ENCODE results near the gene AP3B1. TPM values are rescaled to one million over a fixed set of nuclear protein-coding genes. Genes with fewer than 3 reads are reported as not detected.

The AP3B1 gene
- total and polyA plus RNA-seq, 2 experiments from 2014 or later: 32.1 to 46.3 TPM

DNA sequence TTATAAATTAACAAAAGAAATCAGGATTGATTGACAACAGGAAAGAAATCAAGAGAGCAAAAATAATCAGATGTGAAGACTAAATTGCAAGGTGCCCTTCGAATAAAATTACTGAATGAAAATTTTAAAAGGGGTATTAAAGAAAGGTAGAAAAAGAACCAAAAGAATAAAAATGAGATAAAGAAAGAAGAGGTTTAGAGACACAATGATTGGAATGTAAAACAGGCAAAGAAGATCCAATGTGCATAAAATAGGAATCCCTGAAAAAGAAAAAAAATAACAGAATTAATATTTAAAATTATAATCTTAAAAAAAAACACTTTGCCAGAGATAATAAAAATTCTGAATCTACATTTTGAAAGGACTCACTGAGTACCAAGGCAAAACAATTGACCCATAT lies 73.0 kb downstream of the AP3B1 start:
- ATAC-seq: no peak
- Mint-ChIP-seq H3K4me3 (no peak overlapping the region), H3K9me3 (peaks cover 2% of the 10 kb centered on the region; the same call in 2 of the 3 replicates), H3K27me3 (ENCODE audit: insufficient read depth, low read depth, poor library complexity) (no peaks in the 10 kb centered on the region), H3K36me3 (ENCODE audit: low read depth) (peaks cover 23% of the 10 kb centered on the region), H3K27ac (no peak overlapping the region), H3K4me1 (peaks cover 6% of the 10 kb centered on the region; the same call in 2 of the 3 replicates)
- TF ChIP-seq, protein P1, sequence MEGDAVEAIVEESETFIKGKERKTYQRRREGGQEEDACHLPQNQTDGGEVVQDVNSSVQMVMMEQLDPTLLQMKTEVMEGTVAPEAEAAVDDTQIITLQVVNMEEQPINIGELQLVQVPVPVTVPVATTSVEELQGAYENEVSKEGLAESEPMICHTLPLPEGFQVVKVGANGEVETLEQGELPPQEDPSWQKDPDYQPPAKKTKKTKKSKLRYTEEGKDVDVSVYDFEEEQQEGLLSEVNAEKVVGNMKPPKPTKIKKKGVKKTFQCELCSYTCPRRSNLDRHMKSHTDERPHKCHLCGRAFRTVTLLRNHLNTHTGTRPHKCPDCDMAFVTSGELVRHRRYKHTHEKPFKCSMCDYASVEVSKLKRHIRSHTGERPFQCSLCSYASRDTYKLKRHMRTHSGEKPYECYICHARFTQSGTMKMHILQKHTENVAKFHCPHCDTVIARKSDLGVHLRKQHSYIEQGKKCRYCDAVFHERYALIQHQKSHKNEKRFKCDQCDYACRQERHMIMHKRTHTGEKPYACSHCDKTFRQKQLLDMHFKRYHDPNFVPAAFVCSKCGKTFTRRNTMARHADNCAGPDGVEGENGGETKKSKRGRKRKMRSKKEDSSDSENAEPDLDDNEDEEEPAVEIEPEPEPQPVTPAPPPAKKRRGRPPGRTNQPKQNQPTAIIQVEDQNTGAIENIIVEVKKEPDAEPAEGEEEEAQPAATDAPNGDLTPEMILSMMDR (conservative IDR thresholded peaks at IDR 0.05; ENCODE audit: low read depth in 2 of 2): no peak
- no peaks in the 10 kb centered on the region for H3K79me2 ChIP-seq (replicated peaks; ENCODE audit: insufficient read depth)
- no peaks in the 10 kb centered on the region for H3F3A ChIP-seq (replicated peaks; ENCODE audit: low read depth)
- no peak overlapping the region for H3K4me2 ChIP-seq
- H4K20me1 ChIP-seq (replicated peaks; ENCODE audit: insufficient read depth): 0 out of 2 replicates have a peak, but pooled peaks cover 3% of the 10 kb centered on the region
- H2AFZ ChIP-seq: no peak overlapping the region
- H3K36me3 ChIP-seq (ENCODE audit: insufficient read depth): peaks cover 4% of the 10 kb centered on the region; the same call in 1 of the 2 replicates
- H3K4me3 ChIP-seq: no peak overlapping the region
- H3K4me1 ChIP-seq (ENCODE audit: insufficient read depth): no peaks in the 10 kb centered on the region
- no peaks in the 10 kb centered on the region for H3K9me2 ChIP-seq (ENCODE audit: insufficient read depth)
- no peaks in the 10 kb centered on the region for H3K27me3 ChIP-seq (ENCODE audit: insufficient read depth)
- DNase-seq (ENCODE audit: low spot score): no peak
- no peak overlapping the region for H3K27ac ChIP-seq (ENCODE audit: low read depth)

DNA sequence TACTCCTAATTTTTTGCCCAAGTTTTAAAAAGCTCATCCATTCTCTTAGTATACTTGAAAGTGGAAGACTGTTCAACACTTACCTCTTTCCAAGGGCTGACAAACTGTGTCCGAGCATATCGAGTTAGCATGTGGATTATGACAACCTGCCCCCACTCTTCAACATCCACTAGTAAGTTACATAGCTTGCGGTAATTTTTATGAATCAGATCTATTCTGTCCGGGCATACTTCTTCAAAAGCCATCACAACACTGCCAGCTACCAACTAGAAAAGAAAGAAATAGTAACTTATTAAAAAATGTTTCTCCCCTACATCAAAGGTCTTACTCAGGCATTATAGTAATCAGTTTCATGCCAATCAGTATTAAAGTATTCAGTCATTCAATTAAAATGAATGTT lies 78.5 kb downstream of the AP3B1 start:
- Mint-ChIP-seq H3K9me3 (no peaks in the 10 kb centered on the region; the same call in 2 of the 3 replicates), H3K4me3 (no peak overlapping the region), H3K27ac (no peak overlapping the region), H3K27me3 (ENCODE audit: insufficient read depth, low read depth, poor library complexity) (no peaks in the 10 kb centered on the region), H3K36me3 (ENCODE audit: low read depth) (peaks cover 7% of the 10 kb centered on the region; the same call in 2 of the 3 replicates), H3K4me1 (peaks cover 6% of the 10 kb centered on the region)
- Histone ChIP-seq H3K27ac (ENCODE audit: low read depth) (no peak overlapping the region), H3K4me1 (ENCODE audit: insufficient read depth) (peaks cover 7% of the 10 kb centered on the region), H3K9me2 (ENCODE audit: insufficient read depth) (no peaks in the 10 kb centered on the region), H3K36me3 (ENCODE audit: insufficient read depth) (no peaks in the 10 kb centered on the region), H3K4me3 (no peak overlapping the region), H2AFZ (no peak overlapping the region), H3K4me2 (no peak overlapping the region), H3K27me3 (ENCODE audit: insufficient read depth) (no peaks in the 10 kb centered on the region), H3F3A (replicated peaks; ENCODE audit: low read depth) (no peaks in the 10 kb centered on the region), H3K79me2 (replicated peaks; ENCODE audit: insufficient read depth) (no peaks in the 10 kb centered on the region), H4K20me1 (replicated peaks; ENCODE audit: insufficient read depth) (no peaks in the 10 kb centered on the region)
- DNase-seq (ENCODE audit: low spot score) (no peak), ATAC-seq (no peak)
- TF ChIP-seq ZNF114 (CRISPR knock-in tag; IDR thresholded peaks at IDR 0.05): no peak
- no peak for TF ChIP-seq CREB1 (CRISPR knock-in tag; IDR thresholded peaks at IDR 0.05; ENCODE audit: low read depth)
- no peak for TF ChIP-seq ZNF331 (CRISPR knock-in tag; IDR thresholded peaks at IDR 0.05; ENCODE audit: low read depth)
- TF ChIP-seq, protein P2, sequence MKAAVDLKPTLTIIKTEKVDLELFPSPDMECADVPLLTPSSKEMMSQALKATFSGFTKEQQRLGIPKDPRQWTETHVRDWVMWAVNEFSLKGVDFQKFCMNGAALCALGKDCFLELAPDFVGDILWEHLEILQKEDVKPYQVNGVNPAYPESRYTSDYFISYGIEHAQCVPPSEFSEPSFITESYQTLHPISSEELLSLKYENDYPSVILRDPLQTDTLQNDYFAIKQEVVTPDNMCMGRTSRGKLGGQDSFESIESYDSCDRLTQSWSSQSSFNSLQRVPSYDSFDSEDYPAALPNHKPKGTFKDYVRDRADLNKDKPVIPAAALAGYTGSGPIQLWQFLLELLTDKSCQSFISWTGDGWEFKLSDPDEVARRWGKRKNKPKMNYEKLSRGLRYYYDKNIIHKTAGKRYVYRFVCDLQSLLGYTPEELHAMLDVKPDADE (IDR thresholded peaks at IDR 0.05): no peak
- no peak for TF ChIP-seq STAT1 (IDR thresholded peaks at IDR 0.05; ENCODE audit: unreplicated experiment)

DNA sequence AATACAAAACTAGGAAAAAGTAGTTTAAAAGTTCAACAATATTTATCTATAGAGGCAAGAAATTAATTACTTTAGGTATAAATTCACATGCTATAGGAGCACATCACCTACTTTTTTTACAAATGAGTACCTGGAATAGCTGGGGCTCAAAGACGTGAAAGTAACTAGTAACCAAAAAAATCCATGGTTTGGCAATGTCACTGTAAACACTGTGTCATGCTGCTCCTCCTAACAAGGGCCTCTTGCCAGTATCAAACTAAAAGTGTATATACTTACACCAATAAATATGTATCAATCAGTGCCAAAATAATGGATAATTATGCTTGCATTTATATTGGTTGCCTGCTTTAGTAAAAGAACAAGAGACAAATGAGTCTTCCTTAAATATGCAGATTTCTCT lies 78.9 kb downstream of the AP3B1 start:
- Histone ChIP-seq H3K27ac (ENCODE audit: low read depth) (no peak overlapping the region), H3K4me1 (ENCODE audit: insufficient read depth) (peaks cover 11% of the 10 kb centered on the region), H3K36me3 (ENCODE audit: insufficient read depth) (no peaks in the 10 kb centered on the region), H3K79me2 (replicated peaks; ENCODE audit: insufficient read depth) (no peaks in the 10 kb centered on the region), H3K4me2 (no peak overlapping the region), H4K20me1 (replicated peaks; ENCODE audit: insufficient read depth) (no peaks in the 10 kb centered on the region), H3K4me3 (no peak overlapping the region), H3K27me3 (ENCODE audit: insufficient read depth) (no peaks in the 10 kb centered on the region), H3F3A (replicated peaks; ENCODE audit: low read depth) (no peaks in the 10 kb centered on the region), H3K9me2 (ENCODE audit: insufficient read depth) (no peaks in the 10 kb centered on the region), H2AFZ (no peak overlapping the region)
- Mint-ChIP-seq H3K9me3 (no peaks in the 10 kb centered on the region; the same call in 2 of the 3 replicates), H3K27ac (no peak overlapping the region), H3K4me1 (peaks cover 7% of the 10 kb centered on the region), H3K27me3 (ENCODE audit: insufficient read depth, low read depth, poor library complexity) (no peaks in the 10 kb centered on the region), H3K36me3 (ENCODE audit: low read depth) (peaks cover 4% of the 10 kb centered on the region; the same call in 2 of the 3 replicates), H3K4me3 (no peak overlapping the region)
- ATAC-seq (no peak), DNase-seq (ENCODE audit: low spot score) (no peak)
- TF ChIP-seq POLR2AphosphoS5 (IDR thresholded peaks at IDR 0.05; ENCODE audit: low read depth): no peak
- TF ChIP-seq STAT1 (IDR thresholded peaks at IDR 0.05; ENCODE audit: unreplicated experiment): no peak
- no peak for TF ChIP-seq ZNF331 (CRISPR knock-in tag; IDR thresholded peaks at IDR 0.05; ENCODE audit: low read depth)
- TF ChIP-seq, protein P1 (conservative IDR thresholded peaks at IDR 0.05; ENCODE audit: low read depth in 2 of 2): no peak
- no peak for TF ChIP-seq EZH2phosphoT487 (IDR thresholded peaks at IDR 0.05; ENCODE audit: unreplicated experiment)
- TF ChIP-seq JUNB (IDR thresholded peaks at IDR 0.05; ENCODE audit: unreplicated experiment): no peak
- TF ChIP-seq, protein P2 (IDR thresholded peaks at IDR 0.05): no peak

Data from GM23338 (cell line).